Neuronal stem cell (in vitro differentiated cells): ENCODE measurements around the gene DPP6.

ENCODE experiments used
- DNase-seq: peaks from one replicate; pipeline ENCODE4 v3.0.0-alpha.2; 2013; ENCODE audit warnings: low spot score
- H2AFZ ChIP-seq: one replicate; pipeline ENCODE4 v1.6.1; 2013; ENCODE audit warnings: mild to moderate bottlenecking, low read length, inconsistent platforms
- H2AK5ac ChIP-seq: 2 replicates; pipeline ENCODE4 v1.6.1; 2013; ENCODE audit warnings: low read depth, mild to moderate bottlenecking, inconsistent platforms, low read length, moderate library complexity, mixed read lengths
- H2BK120ac ChIP-seq: 2 replicates; pipeline ENCODE4 v1.6.1; 2013; ENCODE audit warnings: low read depth, mild to moderate bottlenecking, inconsistent platforms, low read length, moderate library complexity, mixed read lengths
- H2BK12ac ChIP-seq: one replicate; pipeline ENCODE4 v1.6.1; 2013; ENCODE audit warnings: low read length, inconsistent platforms
- H2BK15ac ChIP-seq: 2 replicates; pipeline ENCODE4 v1.6.1; 2013; ENCODE audit warnings: mild to moderate bottlenecking, low read length, inconsistent platforms, mixed read lengths
- H2BK5ac ChIP-seq: one replicate; pipeline ENCODE4 v1.6.1; 2013; ENCODE audit warnings: inconsistent platforms, mild to moderate bottlenecking, low read length, moderate library complexity
- H3K14ac ChIP-seq: one replicate; pipeline ENCODE4 v1.6.1; 2013; ENCODE audit warnings: low read length, inconsistent platforms
- H3K18ac ChIP-seq: 2 replicates; pipeline ENCODE4 v1.6.1; 2013; ENCODE audit warnings: low read length, inconsistent platforms
- H3K23ac ChIP-seq: 2 replicates; pipeline ENCODE4 v1.6.1; 2013; ENCODE audit warnings: low read depth, mild to moderate bottlenecking, mixed read lengths, low read length, inconsistent platforms; ENCODE audit not compliant: poor library complexity
- H3K27ac ChIP-seq: replicated peaks from 3 replicates; pipeline ENCODE4 v1.5.1; 2013; ENCODE audit warnings: low read length, inconsistent platforms
- H3K27me3 ChIP-seq, 3 experiments: 2 replicates each; pipeline ENCODE4 v1.6.1; 2013; ENCODE audit warnings: low read length in 3 of 3, mild to moderate bottlenecking in 2 of 3, inconsistent platforms in 1 of 3, low read depth in 1 of 3, mixed read lengths in 1 of 3, moderate library complexity in 1 of 3; ENCODE audit not compliant: control insufficient read depth in 3 of 3, insufficient read depth in 3 of 3
- H3K36me3 ChIP-seq, 2 donors: replicated peaks in 1 of 2; 2 replicates each; pipeline ENCODE4 v1.6.1; 2013; ENCODE audit warnings: low read length in 2 of 2; ENCODE audit not compliant: control insufficient read depth in 2 of 2, insufficient read depth in 2 of 2
- H3K4ac ChIP-seq: 2 replicates; pipeline ENCODE4 v1.6.1; 2013; ENCODE audit warnings: inconsistent platforms, mild to moderate bottlenecking, low read length, moderate library complexity
- H3K4me1 ChIP-seq, 2 donors: 1 replicate in 1 of 2; 2 replicates in 1 of 2; pipeline ENCODE4 v1.6.1; 2013; ENCODE audit warnings: low read length in 2 of 2, low read depth in 1 of 2; ENCODE audit not compliant: control insufficient read depth in 2 of 2, insufficient read depth in 1 of 2
- H3K4me2 ChIP-seq: one replicate; pipeline ENCODE4 v1.6.1; 2013; ENCODE audit warnings: mild to moderate bottlenecking, low read length, inconsistent platforms; ENCODE audit not compliant: insufficient read depth, poor library complexity, severe bottlenecking
- H3K4me3 ChIP-seq, 2 donors: 2 replicates each; pipeline ENCODE4 v1.5.1; 2013; ENCODE audit warnings: low read length in 2 of 2, mild to moderate bottlenecking in 2 of 2, inconsistent platforms in 1 of 2, moderate library complexity in 1 of 2
- H3K79me1 ChIP-seq: one replicate; pipeline ENCODE4 v1.6.1; 2013; ENCODE audit warnings: low read depth, mild to moderate bottlenecking, inconsistent platforms, low read length, moderate library complexity
- H3K9ac ChIP-seq: one replicate; pipeline ENCODE4 v1.6.1; 2013; ENCODE audit warnings: mild to moderate bottlenecking, low read depth, low read length, inconsistent platforms; ENCODE audit not compliant: poor library complexity
- H3K9me3 ChIP-seq, 2 donors: replicated peaks in 1 of 2; 2 replicates each; pipeline versions ENCODE3 to v1.6.1; 2013; ENCODE audit warnings: low read length in 2 of 2, mild to moderate bottlenecking in 2 of 2, inconsistent platforms in 1 of 2, low read depth in 1 of 2, mixed read lengths in 1 of 2, moderate library complexity in 1 of 2; ENCODE audit not compliant: control insufficient read depth in 2 of 2, insufficient read depth in 1 of 2
- H4K8ac ChIP-seq: one replicate; pipeline ENCODE4 v1.6.1; 2013; ENCODE audit warnings: low read depth, mild to moderate bottlenecking, inconsistent platforms, low read length, moderate library complexity
- H4K91ac ChIP-seq: one replicate; pipeline ENCODE4 v1.6.1; 2013; ENCODE audit warnings: low read length, low read depth, mild to moderate bottlenecking, inconsistent platforms; ENCODE audit not compliant: poor library complexity
- WGBS, 2 donors: extraction: QIAGEN DNeasy Blood & Tissue Kit; methylation state at CpG; one replicate each; pipeline ENCODE4 v1.1.7; 2013; ENCODE audit warnings: missing lambda C conversion rate in 2 of 2, mixed read lengths in 1 of 2; ENCODE audit not compliant: insufficient read length in 2 of 2, insufficient replicate concordance in 1 of 2; ENCODE audit errors: extremely low coverage in 2 of 2; 5-methylcytosine and 5-hydroxymethylcytosine counted together

The DPP6 gene

GRCh38 chr7:154167051-154167450 is 114.9 kb downstream of the DPP6 start:
- no peak overlapping the region for H2BK15ac ChIP-seq
- no peak overlapping the region for H3K27ac ChIP-seq
- no peak overlapping the region for H3K4ac ChIP-seq
- no peaks in the 10 kb centered on the region for H3K79me1 ChIP-seq
- H3K27me3 ChIP-seq, result no peaks in the 10 kb centered on the region
- no peak overlapping the region for H2BK5ac ChIP-seq
- H2AK5ac ChIP-seq, result no peak overlapping the region
- H3K9ac ChIP-seq, result no peak overlapping the region
- H4K8ac ChIP-seq, result no peak overlapping the region
- H3K23ac ChIP-seq, result no peak overlapping the region
- H3K14ac ChIP-seq, result no peak overlapping the region
- H4K91ac ChIP-seq, result no peak overlapping the region
- H3K18ac ChIP-seq, result no peak overlapping the region
- no peak overlapping the region for H2AFZ ChIP-seq
- H3K4me1 ChIP-seq, result peaks cover 0 to 2% of the 10 kb centered on the region in 2 donors
- H2BK120ac ChIP-seq, result no peak overlapping the region
- DNase-seq, result no peak
- no CpG with 5 or more reads among the region's 4 CpGs for WGBS, 2 donors
- no peak overlapping the region for H2BK12ac ChIP-seq
- no peak overlapping the region for H3K4me2 ChIP-seq
- H3K36me3 ChIP-seq, result no peaks in the 10 kb centered on the region
- no peak overlapping the region for H3K4me3 ChIP-seq
- H3K9me3 ChIP-seq, result no peaks in the 10 kb centered on the region

GRCh38 chr7:154167807-154168206 is 115.6 kb downstream of the DPP6 start:
- H3K27me3 ChIP-seq, result no peaks in the 10 kb centered on the region
- no peak overlapping the region for H2AFZ ChIP-seq
- no peak overlapping the region for H3K14ac ChIP-seq
- no peak for DNase-seq
- no peak overlapping the region for H4K91ac ChIP-seq
- no peak overlapping the region for H2AK5ac ChIP-seq
- no peak overlapping the region for H2BK12ac ChIP-seq
- no peaks in the 10 kb centered on the region for H3K9me3 ChIP-seq
- no peak overlapping the region for H3K27ac ChIP-seq
- H3K23ac ChIP-seq, result no peak overlapping the region
- H3K4ac ChIP-seq, result no peak overlapping the region
- no peak overlapping the region for H2BK5ac ChIP-seq
- no peak overlapping the region for H3K9ac ChIP-seq
- H2BK15ac ChIP-seq, result no peak overlapping the region
- H3K18ac ChIP-seq, result no peak overlapping the region
- H2BK120ac ChIP-seq, result no peak overlapping the region
- H3K79me1 ChIP-seq, result no peaks in the 10 kb centered on the region
- no peak overlapping the region for H3K4me3 ChIP-seq
- no peak overlapping the region for H4K8ac ChIP-seq
- WGBS, 2 donors, result no CpG with 5 or more reads among the region's 4 CpGs
- H3K4me2 ChIP-seq, result no peak overlapping the region
- no peaks in the 10 kb centered on the region for H3K36me3 ChIP-seq
- H3K4me1 ChIP-seq, result peaks cover 0 to 2% of the 10 kb centered on the region in 2 donors

GRCh38 chr7:154171422-154171821 is 119.2 kb downstream of the DPP6 start:
- H3K27ac ChIP-seq, result no peak overlapping the region
- no peak overlapping the region for H3K23ac ChIP-seq
- no peak overlapping the region for H3K14ac ChIP-seq
- H2BK12ac ChIP-seq, result no peak overlapping the region
- H3K18ac ChIP-seq, result no peak overlapping the region
- no peak overlapping the region for H4K8ac ChIP-seq
- no peaks in the 10 kb centered on the region for H3K27me3 ChIP-seq
- no peak overlapping the region for H2AFZ ChIP-seq
- H3K79me1 ChIP-seq, result no peaks in the 10 kb centered on the region
- no peak overlapping the region for H2BK5ac ChIP-seq
- no peaks in the 10 kb centered on the region for H3K9me3 ChIP-seq
- H2BK15ac ChIP-seq, result no peak overlapping the region
- H4K91ac ChIP-seq, result no peak overlapping the region
- no peak overlapping the region for H2BK120ac ChIP-seq
- H3K4me2 ChIP-seq, result no peak overlapping the region
- peaks cover 0 to 4% of the 10 kb centered on the region in 2 donors for H3K4me1 ChIP-seq
- DNase-seq, result no peak
- H3K4me3 ChIP-seq, result no peak overlapping the region
- no CpG with 5 or more reads among the region's 1 CpG for WGBS, 2 donors
- no peak overlapping the region for H3K9ac ChIP-seq
- no peak overlapping the region for H3K4ac ChIP-seq
- H3K36me3 ChIP-seq, result no peaks in the 10 kb centered on the region
- H2AK5ac ChIP-seq, result no peak overlapping the region

- no peak overlapping the region for H4K8ac ChIP-seq
- no CpG with 5 or more reads among the region's 3 CpGs for WGBS, 2 donors
- no peak overlapping the region for H3K18ac ChIP-seq
- no peak overlapping the region for H3K4me2 ChIP-seq
- no peaks in the 10 kb centered on the region for H3K36me3 ChIP-seq
- no peak overlapping the region for H2AK5ac ChIP-seq
- no peaks in the 10 kb centered on the region for H3K9me3 ChIP-seq
- no peak overlapping the region for H3K9ac ChIP-seq
- DNase-seq, result no peak
- no peak overlapping the region for H3K23ac ChIP-seq
- no peak overlapping the region for H3K27ac ChIP-seq
- H2AFZ ChIP-seq, result no peak overlapping the region
- no peaks in the 10 kb centered on the region for H3K79me1 ChIP-seq
- no peak overlapping the region for H3K4ac ChIP-seq
- H3K27me3 ChIP-seq, result no peaks in the 10 kb centered on the region
- H2BK15ac ChIP-seq, result no peak overlapping the region
- no peak overlapping the region for H3K4me3 ChIP-seq
- H2BK120ac ChIP-seq, result no peak overlapping the region
- no peak overlapping the region for H2BK5ac ChIP-seq
- peaks cover 0 to 4% of the 10 kb centered on the region in 2 donors for H3K4me1 ChIP-seq
- H4K91ac ChIP-seq, result no peak overlapping the region
- no peak overlapping the region for H2BK12ac ChIP-seq
- no peak overlapping the region for H3K14ac ChIP-seq
Observed at GRCh38 chr7:154172236-154172635, 120.0 kb downstream of the DPP6 start.
